IPS-NIHi7 (cell line): ENCODE data around the gene PPME1.

Experiments used
- DNase-seq: peaks from one replicate; pipeline ENCODE4 v3.0.0; 2012; ENCODE audit warnings: mixed read lengths; ENCODE audit errors: extremely low spot score

The PPME1 gene

DNA sequence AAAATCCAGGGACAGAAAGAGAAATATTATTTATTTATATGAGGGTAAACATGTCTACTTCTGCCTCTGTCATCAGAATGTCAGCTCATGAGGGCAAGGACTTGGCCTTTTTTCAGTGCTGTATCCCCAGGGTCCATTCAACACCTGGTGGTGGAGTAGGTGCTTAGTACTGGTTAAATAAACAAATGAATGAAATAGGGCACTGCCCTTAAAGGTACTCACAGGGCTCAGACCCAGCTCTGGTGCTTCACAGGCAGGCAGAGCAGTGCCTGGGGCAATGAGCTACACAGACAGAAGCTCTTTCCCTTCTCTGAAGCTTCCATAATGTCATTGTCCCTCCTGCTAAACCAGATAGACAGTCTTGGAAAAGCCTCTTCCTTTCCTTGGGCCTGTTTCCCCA, 109.4 kb downstream of the PPME1 start:
- DNase-seq, result no peak

DNA sequence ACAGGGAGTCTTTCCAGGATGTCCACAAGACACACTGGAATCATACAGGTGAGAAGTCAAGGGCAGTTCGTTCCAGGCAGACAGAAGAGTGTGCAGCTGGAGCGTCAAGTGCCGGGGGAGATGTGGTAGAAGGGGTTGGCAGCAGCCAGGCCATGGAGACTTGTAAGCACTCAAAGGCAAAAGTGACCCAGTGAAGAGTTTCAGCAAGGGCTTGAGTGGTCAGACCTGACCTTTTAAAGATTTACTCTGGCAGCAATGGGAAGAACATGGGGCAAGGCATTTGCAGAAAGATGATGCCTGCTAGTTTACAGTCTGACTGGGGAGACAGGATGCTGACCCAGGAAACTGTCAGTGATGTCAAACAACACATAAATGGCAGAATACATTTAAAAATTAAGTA, 111.3 kb downstream of the PPME1 start:
- no peak for DNase-seq

DNA sequence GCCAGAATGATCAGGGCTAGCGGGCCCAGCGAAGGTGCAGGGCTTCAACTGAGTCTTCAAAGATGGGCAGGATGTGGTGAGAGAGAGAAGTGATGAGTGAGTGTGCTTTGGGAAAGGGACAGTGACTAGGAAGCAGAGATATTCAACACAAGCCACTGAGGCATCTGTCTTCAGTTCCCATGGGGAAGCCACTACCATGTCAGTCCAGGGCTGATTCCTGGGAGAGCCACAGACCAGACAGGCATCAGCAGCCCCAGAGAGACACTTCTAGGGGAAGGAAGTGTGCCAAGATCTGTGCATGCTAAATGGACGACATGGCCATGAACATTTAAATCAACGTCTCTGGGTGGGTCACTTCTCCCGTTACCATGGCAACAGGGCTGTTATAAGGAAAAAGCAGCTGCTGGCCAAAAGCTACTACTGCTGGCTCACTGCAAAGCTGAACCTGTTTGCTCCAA, 111.9 kb downstream of the PPME1 start:
- no peak for DNase-seq

DNA sequence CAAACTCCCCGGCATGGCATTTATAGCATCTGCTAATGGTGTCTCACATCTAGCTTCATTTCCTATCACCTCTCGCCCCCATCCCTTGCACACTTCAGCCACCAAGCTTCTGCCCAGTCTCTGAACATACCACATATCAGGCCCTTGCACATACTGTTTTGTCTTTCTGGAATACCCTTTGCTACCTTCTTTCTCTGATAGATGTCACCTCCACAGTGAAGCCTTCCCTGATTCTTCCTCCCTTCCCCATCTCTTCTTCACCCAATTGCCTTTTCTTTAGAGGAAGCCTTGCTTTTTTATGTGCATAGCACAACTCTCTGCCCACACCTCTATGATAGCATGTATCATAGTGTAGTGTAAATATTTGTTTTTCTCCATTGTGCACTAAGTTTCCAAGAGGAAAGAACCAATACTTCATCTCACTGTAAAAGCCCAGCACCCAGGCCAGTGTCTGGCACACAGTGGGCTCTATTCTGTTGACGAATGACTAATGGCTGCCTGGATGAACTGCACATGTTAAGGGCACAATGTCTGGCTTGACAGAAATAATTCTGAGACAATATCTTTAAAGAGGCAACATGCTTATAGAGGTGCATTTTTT, 112.6 kb downstream of the PPME1 start:
- no peak for DNase-seq

DNA sequence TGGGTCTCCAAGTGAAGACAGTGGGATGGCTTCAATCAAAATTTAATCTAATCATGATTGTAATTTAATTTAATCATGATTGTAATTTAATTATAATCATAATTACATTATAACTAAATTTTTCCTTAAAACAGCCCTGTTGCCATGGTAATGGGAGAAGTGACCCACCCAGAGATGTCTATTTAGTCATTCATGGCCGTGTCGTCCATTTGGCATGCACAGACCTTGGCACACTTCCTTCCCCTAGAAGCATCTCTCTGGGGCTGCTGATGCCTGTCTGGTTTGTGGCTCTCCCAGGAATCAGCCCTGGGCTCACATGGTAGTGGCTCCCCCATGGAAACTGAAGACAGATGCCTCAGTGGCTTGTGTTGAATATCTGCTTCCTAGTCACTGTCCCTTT, 113.4 kb downstream of the PPME1 start:
- DNase-seq, result no peak

DNA sequence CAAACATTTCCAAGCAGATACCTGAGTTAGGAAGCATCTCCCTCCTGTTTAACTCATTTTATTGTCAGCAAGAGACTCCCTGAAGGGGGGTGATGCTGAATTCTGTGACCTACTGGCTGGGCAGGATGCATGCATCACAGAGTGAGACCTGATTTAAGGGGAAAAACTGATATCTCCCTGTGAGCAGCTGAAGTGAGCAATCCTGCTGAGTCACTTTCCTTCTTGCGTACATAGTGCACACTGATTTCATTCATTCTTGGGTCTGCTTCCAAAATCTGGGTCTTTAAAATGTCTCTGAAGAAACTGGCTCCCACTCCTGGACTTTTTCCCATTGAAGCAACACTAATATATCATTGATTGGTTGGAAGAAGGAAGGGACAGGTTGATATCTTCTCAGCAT, 117.1 kb downstream of the PPME1 start:
- no peak for DNase-seq

DNA sequence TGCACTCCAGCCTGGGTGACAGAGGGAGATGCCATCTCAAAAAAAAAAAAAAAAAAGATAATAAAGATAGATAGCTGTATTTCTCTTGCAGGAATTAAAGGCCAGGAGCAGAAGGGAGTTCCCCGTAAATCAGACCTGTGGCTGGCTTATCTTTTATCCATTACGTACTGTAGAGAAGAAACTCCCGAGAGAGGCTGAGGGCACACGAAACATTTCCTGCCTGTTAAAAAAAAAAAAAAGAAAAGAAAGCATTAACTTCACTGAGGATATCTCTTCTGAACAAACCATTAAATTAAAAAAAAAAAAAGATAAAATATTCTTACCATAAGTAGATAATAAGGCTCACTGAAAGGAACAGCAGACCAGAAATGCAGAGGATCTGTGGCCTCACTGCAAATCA, 117.8 kb downstream of the PPME1 start:
- DNase-seq, result no peak

DNA sequence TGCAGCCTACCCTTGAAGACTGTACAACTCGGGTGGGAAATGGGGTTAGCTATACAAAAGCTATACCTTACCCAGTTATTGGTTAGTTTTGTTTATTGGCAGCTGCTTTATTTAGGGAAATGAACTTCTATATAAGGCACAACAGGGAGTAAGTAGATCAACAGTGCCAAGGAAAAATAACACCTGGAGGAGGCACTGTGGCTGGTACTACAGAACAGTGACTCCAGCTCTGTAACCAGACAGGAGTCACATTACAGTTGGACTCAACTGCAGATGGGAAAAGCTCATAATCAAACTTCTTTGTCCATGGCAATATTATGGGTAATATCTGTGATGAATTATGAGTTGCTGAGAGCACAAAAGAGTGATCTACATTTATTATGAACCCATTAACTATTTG, 126.4 kb downstream of the PPME1 start:
- no peak for DNase-seq

DNA sequence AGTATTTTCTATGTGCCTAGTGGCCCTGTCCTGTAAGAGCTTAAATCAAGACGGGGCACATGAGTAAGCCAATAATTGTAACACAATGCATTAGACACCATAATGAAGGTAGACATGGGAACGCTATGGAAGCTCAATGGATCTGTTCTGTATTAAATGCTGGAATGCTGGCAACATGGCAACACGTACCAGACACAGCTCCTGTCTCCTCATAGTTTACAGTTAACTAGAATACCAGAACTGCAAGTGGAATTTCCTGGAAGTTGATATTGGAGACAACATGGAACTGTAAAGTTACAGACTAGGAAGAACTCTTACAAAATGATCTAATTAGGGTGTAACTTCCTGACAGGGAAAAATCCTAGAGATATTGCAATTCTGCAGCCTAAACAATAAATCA, 127.9 kb downstream of the PPME1 start:
- DNase-seq, result no peak
